T-helper 9 cell (primary cell): ENCODE data around the gene RNF166.
"Not testable (repeated sequence)": the region's sequence is repeated elsewhere in the genome, so short reads cannot be mapped to it uniquely, and the experiment has no call there.

Source experiments
- DNase-seq: peaks from one replicate; pipeline ENCODE4 v3.0.0-alpha.2; 2020

The RNF166 gene

GRCh38 chr16:88669980-88670379, 36.2 kb downstream of the RNF166 start:
- no peak for DNase-seq

GRCh38 chr16:88669493-88669892, 36.7 kb downstream of the RNF166 start:
- not testable (repeated sequence) for DNase-seq

- DNase-seq, result no peak
Measured at GRCh38 chr16:88667461-88667860, 38.7 kb downstream of the RNF166 start.

- no peak for DNase-seq
Measured at GRCh38 chr16:88665570-88665969, 40.6 kb downstream of the RNF166 start.

GRCh38 chr16:88665148-88665547, 41.1 kb downstream of the RNF166 start:
- no peak for DNase-seq

GRCh38 chr16:88662843-88663606, 43.2 kb downstream of the RNF166 start, which contains the start of gene MVD:
MVD (minus strand) TSS chr16:88663091; CDS start chr16:88663080, 11 bp downstream.
- peak; percentile 92 for DNase-seq

GRCh38 chr16:88662222-88662842, 43.9 kb downstream of the RNF166 start:
- no peak for DNase-seq

GRCh38 chr16:88661468-88661867, 44.7 kb downstream of the RNF166 start:
- no peak for DNase-seq

- no peak for DNase-seq
Measured at GRCh38 chr16:88659160-88659559, 47.0 kb downstream of the RNF166 start.

GRCh38 chr16:88658714-88659113, 47.5 kb downstream of the RNF166 start:
- DNase-seq, result no peak

GRCh38 chr16:88657371-88657770, 48.8 kb downstream of the RNF166 start:
- DNase-seq, result no peak

GRCh38 chr16:88656291-88656980, 49.8 kb downstream of the RNF166 start:
- no peak for DNase-seq

- no peak for DNase-seq
Measured at GRCh38 chr16:88655733-88656281, 50.4 kb downstream of the RNF166 start.

GRCh38 chr16:88655053-88655732, 51.0 kb downstream of the RNF166 start:
- no peak for DNase-seq

GRCh38 chr16:88654363-88655052, 51.7 kb downstream of the RNF166 start:
- DNase-seq, result no peak

- no peak for DNase-seq
Measured at GRCh38 chr16:88653596-88654362, 52.4 kb downstream of the RNF166 start.

GRCh38 chr16:88653101-88653500, 53.1 kb downstream of the RNF166 start:
- no peak for DNase-seq

- DNase-seq, result no peak
Measured at GRCh38 chr16:88652762-88653063, 53.5 kb downstream of the RNF166 start.

GRCh38 chr16:88651989-88652761, 54.0 kb downstream of the RNF166 start:
- DNase-seq, result no peak

GRCh38 chr16:88651276-88651988, 54.8 kb downstream of the RNF166 start:
- peak; percentile 57 for DNase-seq
